ENCODE results near the gene OR10G6.
"Not testable (repeated sequence)": the region's sequence is repeated elsewhere in the genome, so short reads cannot be mapped to it uniquely, and the experiment has no call there.

The OR10G6 gene

GRCh38 chr11:123995119-123995518 is at the start of gene OR10G6:
Gene OR10G6, minus strand, starts transcription at chr11:123995161. Its CDS starts 0 bp downstream, at chr11:123995161.
- DNase-seq (ENCODE audit: low spot score), result no peak

- DNase-seq (ENCODE audit: low spot score), result no peak
Measured at GRCh38 chr11:124043420-124043819, 48.5 kb upstream of the OR10G6 start.

GRCh38 chr11:124041254-124041653 is 46.3 kb upstream of the OR10G6 start, which contains the start of gene OR10G7:
Gene OR10G7, minus strand, starts transcription at chr11:124041325. Its CDS starts 2,324 bp downstream, at chr11:124039001.
- DNase-seq (ENCODE audit: low spot score), result no peak

- DNase-seq (ENCODE audit: low spot score), result no peak
Measured at GRCh38 chr11:124039557-124039956, 44.6 kb upstream of the OR10G6 start.

- no peak for DNase-seq (ENCODE audit: low spot score)
Measured at GRCh38 chr11:124036666-124037065, 41.7 kb upstream of the OR10G6 start.

GRCh38 chr11:124026498-124026897 is 31.5 kb upstream of the OR10G6 start, which contains the start of gene OR10G8:
Gene OR10G8, plus strand, starts transcription at chr11:124026798. Its CDS starts 2,825 bp downstream, at chr11:124029623.
- DNase-seq (ENCODE audit: low spot score), result no peak

- DNase-seq (ENCODE audit: low spot score), result not testable (repeated sequence)
Measured at GRCh38 chr11:124015837-124016236, 20.9 kb upstream of the OR10G6 start.

- no peak for DNase-seq (ENCODE audit: low spot score)
Measured at GRCh38 chr11:124012697-124013096, 17.7 kb upstream of the OR10G6 start, which contains the start of gene OR10G4. Gene OR10G4, plus strand, starts transcription at chr11:124012997. Its CDS starts 2,578 bp downstream, at chr11:124015575.

- no peak for DNase-seq (ENCODE audit: low spot score)
Measured at GRCh38 chr11:123979311-123979710, 15.7 kb downstream of the OR10G6 start.

GRCh38 chr11:123977731-123978347 is 17.1 kb downstream of the OR10G6 start, which contains the start of gene OR10S1:
Gene OR10S1, minus strand, starts transcription at chr11:123977781. Its CDS starts 117 bp downstream, at chr11:123977664.
- no peak for DNase-seq (ENCODE audit: low spot score)

GRCh38 chr11:123976770-123977560 is 18.0 kb downstream of the OR10G6 start:
- DNase-seq (ENCODE audit: low spot score), result no peak

GRCh38 chr11:123973816-123974215 is 21.1 kb downstream of the OR10G6 start:
- no peak for DNase-seq (ENCODE audit: low spot score)

GRCh38 chr11:123956752-123957151 is 38.2 kb downstream of the OR10G6 start:
- DNase-seq (ENCODE audit: low spot score), result no peak

- DNase-seq (ENCODE audit: low spot score), result no peak
Measured at GRCh38 chr11:123945132-123945531, 49.8 kb downstream of the OR10G6 start.

All from globus pallidus (tissue), 1 donor.